ENCODE measurements around the gene NRP2.

Gene NRP2

DNA sequence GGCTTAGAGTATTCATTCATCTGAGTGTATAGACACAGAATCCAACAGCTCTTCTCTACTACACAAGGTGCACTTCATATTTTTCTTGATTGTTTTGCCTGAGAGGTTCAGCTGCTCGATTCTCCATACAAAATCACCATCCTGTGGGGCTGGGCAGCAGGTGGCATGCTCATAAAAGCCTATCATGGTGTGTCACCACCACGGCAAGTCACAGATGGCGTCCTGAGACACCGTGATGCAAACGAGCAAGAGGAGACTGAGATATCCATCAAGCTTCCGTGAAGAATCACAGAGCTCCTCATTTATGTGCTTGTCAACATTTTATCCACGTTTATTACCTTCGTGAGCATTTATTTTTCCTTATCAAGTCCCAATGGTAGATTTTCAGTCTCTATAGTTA, 22.4 kb upstream of the NRP2 start:
- DNase-seq: no peak

DNA sequence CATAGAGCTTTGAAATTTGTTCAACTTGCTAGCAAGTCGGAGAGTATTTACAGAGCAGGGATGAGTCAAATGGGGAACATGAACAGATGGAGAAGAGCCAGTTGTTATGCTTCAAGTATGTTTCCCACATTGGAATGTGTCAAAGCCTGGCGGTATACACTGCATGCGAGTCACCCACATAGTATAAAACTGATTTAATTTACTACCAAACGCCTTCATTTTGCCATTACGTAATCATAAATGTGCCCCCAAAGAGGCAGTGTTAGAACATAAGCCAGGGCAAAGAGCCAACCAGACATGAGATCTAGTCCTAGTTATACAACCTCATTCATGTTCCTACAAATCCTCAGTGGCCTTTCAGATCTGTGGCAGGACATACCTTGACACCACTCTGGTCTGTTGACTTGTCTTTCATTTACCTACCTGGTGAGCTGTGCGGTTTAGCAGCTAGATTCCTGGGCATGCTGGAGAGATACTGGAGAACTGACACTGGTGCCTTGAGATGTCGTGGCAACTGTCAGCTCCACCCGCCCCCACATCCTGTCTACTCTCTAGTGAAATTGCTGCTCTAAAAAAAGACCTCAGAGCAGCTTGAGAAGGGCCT, 21.7 kb upstream of the NRP2 start:
- DNase-seq: peak; percentile 31

DNA sequence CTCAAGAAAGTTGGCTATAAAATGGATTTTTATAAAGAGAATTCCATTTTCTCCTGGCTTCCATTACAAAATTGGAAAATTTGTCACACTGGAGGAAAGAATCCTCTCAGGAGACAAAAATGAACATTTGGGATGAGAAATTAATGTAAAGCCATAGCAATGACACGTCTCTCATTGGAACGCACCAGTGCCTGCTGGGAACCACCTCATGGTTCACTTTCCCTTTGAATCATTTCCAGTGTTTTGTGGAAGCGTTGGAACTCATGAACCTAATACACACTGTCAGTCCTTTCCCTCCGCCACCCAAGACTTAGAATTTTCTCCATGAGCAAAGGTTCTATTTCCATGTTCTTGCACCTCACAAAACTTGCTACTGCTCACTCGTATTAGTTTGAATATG, 21.0 kb upstream of the NRP2 start:
- no peak for DNase-seq

DNA sequence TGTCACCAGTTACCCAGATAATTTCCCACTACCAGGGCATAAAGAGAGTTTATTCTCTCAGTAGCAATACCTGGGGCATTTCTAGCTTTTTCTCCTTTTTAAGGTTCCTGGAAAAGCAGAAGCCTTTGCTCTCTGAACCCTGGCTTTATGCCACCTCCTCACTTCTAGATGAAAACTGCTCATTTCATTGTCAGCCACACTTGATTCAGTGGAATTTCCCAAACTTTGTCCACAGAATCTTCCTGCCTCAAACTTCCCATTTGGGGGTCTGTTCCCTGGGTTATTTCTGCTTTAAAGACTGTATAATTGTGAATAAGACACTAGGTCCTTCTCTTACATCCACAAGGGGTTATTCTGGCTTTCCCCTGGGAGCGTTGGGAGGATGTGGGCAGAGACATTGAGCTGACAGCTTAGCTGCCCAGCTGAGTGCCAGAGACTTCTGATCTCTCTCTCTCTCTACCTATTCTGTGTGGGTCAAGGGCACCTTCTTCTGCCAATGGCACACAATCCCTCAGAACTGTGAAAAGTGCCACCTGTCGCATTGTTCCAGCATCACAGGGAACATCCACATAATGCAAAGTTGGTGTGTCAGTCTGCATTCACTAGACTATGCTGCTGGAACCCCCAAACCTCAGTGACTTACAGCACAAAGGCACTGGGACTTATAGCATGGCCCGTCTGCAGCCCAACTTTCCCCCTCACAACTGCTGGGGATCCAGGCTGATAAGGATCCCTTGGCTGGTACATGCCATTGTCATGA, 19.9 kb upstream of the NRP2 start:
- DNase-seq: no peak

DNA sequence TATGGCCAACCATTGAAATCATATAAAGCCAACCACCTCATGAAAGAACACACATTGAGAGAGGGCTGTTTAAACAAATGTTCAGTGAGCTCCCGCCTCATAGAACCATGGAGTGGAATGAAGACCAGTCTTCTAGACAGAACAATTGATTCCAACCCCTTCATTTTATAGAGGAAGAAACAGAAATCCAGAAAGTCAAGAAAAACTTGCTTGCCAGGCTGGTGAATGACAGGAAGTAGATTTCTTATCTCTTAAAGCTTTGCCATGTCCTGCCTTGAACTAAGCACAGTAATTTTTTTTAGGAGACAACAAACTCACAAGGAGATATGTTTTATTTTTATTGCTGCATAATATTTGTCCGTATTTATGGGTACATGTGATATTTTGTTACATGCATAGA, 16.5 kb upstream of the NRP2 start:
- no peak for DNase-seq

DNA sequence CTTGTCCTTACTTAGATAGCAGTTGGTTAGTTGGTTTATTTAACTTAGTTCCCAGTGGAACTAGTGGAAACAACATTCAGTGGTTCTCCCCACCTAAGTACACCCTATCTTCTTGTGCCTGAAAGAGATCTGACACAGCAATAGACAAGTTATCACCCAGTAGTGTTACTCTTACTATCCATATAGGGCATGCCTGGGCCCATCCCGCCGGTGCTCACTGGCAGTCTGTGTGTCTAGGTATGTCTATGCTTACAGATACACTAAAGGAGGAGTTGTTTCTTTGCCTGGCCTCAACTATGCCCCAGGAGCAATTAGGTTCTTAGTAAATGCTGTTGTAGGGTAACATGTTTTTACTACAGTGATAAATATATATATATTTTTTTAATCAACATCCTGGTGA, 12.0 kb upstream of the NRP2 start:
- DNase-seq: no peak

DNA sequence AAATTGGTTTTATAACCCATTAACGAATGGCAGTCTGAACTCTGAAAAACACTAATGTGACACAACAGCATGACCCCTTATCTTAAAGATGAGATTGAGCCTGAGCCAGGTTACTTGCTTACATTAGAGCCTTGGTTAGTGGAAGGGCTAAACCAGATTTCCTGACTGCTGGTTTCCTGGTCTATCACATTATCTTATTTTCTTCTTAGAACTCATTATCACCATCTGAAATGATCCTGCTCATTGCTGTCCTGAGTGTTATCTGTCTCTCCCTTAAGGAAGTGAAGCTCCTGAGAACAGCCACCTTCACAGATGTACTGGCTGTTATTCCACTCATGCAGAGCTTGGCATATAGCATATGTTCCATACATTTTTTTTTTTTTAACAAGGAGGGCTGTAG, 9.0 kb upstream of the NRP2 start:
- no peak for DNase-seq

DNA sequence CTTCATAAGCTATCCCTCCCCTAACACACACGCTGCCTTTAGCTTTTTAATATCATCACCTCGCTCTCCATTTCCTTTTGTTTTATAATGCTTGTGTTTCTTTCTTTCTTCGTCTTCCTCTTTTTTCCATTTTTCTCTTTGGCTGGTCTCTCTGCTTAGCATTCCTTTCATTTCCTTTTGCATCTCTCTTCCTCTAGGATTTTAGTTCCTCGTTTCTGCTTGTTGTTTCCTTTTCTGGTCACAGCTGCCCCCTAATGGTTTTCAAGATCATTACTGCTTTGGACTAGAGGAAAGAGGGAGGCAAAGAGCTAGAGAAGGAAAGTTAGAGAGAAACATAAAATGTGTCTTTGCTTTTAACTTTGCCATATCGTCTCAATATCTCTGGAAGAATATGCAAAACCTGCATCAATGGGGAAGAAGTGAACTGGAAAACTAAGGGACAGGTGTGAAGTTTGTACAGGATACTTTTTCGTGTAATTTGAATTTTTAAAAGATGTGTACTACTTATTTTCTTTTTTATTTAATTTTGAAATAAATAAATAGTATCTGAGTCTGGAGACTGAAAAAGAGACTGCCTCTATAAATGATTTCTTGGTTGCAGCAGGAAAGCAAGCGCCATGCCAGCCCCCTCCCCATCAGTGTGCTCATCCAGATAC, 6.3 kb upstream of the NRP2 start:
- peak; percentile 24 for DNase-seq

DNA sequence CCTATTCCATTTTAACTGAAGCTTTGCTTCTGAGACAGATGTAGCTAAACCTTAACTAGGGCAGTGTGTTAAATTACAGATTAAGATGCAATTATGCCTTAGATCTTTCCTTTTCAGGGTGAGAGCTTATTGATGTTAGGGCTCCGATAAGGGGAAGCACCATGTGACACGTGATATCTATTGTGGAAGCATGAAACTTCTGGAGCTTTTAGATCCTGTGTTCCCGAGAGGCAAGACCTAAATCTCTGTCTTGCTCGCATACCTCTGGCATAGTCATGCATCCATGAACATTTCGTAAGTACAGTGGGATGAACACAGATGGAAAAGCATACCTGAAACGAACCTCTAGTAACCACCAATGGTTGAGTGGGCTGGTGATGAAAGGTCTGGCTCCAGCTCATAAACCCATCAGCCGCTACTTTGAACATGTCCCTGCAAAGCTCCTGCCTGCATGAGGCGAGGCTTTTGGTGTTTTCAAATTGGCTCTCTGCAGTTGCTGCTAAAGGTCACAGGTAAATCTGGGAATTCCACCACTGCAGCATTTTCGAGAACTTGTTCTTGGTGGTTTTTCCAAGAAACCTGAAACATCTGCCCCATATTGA, 3.7 kb upstream of the NRP2 start:
- no peak for DNase-seq

DNA sequence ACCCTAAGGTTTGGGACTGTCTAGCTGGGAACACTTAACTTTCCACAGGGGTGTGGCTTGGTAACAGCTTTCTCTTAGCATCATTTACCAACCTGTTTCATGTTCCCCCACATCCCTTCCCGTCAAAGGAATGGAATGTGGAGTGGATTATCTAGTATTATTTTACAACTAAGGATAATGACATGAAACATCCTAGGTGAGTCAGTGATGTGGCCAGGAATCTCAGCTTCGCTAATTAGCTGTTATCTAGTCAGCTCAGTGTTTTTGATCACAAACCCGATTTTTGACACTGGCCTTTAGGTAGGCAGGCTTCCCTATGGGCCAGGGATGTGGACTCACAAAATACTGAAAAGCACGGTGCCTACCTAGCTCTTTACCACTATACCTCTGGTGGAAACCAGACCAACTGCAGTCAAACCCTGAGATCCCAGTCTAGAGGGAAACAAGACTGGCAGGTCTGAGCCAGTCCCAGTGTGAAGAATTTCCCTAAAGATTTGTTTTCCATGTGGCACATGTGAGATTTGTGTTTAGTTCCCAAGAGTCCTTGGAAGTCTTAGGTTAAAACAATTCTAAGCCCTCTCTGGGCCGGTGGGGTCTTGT, 2.8 kb upstream of the NRP2 start:
- no peak for DNase-seq

DNA sequence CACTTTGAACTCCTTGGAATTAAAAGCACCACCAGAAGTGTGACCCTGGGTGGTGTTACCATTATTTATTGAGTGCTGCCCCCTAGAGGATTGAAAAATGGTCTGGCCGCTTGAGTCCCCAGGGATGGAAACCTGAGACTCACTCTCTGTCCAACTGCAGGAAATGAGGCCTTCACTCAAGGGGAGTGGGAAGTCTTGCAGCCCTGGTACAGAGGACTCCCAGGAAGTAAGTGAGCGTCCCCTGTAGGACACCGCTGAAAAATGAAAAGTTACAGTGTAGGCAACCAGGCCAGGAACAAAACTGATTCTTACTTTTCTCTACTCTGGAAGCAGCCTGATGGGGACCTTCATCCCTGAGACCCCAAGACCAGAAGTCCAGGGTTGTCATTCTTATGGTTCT, 2.2 kb upstream of the NRP2 start:
- peak; percentile 70 for DNase-seq

DNA sequence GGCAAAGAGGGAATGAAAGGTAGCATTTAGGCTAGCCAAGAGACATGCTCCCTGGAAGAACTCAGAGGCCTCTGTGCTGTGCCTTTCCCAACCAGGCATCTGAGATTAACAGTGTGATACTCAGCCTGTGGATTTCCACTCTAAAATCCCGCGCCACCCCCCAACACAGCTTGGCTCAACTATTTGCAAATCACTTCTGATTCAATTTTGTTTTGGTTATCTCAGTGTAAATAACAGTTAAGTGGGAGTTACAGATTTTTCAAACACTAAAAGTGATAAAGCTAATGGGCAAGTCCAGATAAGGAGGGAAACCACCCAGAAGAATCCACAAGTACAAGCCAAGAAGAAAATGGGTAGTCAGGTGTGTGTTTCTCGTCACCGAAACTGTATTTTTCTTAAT, 1.4 kb upstream of the NRP2 start:
- DNase-seq: no peak

DNA sequence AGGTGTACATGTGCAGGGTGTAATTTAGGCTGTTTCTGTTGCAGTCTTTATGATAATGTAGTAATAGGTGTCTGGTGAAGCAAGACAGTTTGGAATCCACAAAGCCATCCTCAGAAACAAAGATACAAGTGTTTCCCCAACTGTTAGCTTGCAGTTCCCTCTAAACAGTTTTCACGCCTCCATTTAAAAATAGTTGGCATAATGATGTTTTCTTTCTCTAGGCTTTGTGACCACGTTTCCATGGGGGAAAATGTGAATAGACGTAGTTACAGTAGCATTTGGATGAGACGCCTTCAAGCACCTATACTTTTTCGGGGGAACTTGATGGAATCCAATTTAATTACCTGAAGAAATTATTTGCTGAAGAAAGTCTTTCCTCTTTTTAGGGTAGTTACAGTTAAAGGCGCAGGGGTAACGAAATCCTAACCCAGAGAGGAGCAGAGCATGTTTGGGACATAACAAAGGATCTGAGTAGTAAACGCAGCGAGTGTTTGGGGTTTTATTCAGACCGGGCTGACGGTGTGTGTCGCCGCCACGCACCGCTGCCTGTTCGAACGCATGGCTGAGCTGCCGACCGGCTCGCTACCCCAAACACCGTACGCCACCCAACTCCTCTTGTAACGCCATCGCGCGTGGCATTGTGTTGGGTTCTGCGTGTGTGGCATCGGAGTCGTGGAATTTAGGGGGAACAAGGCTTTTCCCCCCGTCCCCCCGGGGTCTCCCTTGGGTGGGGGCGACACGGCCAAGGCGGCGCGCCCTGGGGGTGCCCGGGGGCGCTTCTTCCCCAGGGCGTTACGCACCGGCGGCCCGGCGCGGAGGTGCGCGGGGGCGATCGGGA, 681 bp upstream of the NRP2 start:
- no peak for DNase-seq

DNA sequence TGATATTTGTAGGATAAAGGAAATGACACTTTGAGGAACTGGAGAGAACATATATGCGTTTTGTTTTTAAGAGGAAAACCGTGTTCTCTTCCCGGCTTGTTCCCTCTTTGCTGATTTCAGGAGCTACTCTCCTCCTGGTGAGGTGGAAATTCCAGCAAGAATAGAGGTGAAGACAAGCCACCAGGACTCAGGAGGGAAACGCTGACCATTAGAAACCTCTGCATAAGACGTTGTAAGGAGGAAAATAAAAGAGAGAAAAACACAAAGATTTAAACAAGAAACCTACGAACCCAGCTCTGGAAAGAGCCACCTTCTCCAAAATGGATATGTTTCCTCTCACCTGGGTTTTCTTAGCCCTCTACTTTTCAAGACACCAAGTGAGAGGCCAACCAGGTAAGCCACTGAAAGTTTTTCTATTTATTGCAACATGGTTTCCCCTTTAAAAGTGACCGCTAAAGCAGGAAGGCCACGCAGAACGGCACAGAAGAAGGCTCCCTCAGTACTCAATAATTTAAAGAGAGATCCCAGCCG, 735 bp downstream of the NRP2 start:
- no peak for DNase-seq

DNA sequence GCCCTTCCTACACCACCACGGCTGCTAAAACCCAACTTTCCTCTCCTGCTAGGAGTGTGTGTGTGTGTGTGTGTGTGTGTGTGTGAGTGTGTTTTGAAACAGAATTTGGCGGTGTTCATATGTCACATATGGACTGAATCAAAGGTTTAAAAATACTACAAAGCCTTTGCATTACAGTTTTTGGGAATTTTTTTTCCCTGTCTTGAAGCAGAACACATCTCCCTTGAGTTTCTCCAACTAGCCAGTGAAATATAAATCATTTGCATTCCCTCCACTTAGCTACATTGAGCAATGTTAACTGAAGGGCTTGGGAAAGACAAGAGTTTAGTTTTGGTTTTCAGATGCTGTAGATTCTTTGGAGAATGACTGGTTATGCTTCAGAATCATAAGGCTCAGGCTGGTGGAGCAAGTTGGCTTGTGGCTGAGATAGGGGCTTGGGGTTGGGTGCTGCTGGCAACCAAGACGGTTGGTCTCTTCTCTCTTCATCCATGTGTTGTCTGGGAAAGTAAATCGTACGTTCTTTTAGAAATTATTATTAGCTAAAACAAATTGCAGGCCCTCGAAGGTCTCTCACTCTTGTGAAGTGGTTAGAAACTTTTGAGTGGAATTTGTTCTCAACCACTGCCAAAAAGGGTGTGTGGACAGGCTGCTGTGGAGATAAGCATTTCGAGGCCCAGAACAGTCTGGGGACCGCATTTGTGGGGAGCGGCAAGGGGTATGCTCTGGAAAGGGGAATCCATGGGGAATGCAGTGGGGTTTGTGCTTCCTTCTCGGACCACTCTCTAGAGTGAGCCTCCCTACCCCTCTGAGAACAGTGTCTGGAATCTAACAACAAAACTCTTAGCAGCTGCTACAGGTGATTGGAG, 1.4 kb downstream of the NRP2 start:
- DNase-seq: no peak

DNA sequence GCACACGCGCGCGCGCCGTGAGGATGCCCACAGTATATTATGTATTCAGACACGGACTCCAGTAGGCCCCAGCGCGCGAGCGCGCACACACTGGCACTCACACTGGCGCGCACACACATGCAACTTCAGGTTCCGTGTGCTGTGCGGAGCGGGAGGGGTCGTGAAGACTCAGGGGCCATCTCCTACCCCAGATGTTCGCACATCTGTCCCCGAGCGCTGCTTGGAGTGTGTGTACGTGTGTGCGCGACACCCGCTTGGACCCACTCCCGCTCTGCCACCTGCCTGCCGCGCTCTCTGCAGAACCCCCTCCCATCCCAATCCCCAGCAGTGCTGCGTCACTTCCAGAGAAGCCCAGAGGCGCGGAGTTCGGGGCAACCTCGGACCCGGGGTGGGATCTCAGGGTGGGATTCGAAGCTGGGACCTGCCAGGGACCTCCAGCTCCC, 2.6 kb downstream of the NRP2 start:
- DNase-seq: no peak

DNA sequence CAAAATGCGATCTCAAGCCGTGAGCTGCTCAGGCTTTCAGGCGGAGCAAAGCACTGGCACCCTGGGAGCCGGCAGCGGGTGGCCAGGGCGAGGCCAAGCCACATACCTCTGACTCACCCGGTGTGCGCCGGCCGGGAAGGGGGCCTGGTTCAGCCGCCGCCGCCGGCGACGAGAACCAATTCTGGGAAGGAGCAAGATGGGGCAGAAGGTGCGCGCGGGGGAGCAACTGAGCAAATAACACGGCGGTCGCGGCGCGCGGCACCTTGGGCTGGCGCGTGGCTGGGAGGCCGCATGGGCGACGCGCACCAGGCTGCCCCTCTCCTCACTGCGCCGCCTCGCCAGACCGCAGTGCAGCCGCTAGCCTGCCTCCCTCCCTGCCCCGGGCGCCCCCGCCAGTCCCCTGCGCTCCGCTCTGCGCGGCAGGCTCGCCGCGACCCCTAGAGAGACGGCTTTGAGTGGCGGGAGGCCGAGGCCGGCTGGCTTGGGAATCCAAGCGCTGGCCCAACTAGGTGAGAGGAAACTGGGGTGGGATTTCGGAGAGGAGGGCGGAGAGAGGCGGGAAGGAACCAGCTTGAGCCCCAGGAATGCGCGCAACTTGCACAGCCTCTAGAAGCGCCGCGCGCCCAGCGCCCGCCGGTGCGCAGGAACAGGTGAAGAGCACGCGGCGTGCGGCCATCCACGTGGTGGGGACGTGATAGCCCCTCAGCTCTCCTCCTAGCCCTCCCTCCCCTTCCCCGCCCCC, 3.2 kb downstream of the NRP2 start:
- DNase-seq: peak; percentile 21

DNA sequence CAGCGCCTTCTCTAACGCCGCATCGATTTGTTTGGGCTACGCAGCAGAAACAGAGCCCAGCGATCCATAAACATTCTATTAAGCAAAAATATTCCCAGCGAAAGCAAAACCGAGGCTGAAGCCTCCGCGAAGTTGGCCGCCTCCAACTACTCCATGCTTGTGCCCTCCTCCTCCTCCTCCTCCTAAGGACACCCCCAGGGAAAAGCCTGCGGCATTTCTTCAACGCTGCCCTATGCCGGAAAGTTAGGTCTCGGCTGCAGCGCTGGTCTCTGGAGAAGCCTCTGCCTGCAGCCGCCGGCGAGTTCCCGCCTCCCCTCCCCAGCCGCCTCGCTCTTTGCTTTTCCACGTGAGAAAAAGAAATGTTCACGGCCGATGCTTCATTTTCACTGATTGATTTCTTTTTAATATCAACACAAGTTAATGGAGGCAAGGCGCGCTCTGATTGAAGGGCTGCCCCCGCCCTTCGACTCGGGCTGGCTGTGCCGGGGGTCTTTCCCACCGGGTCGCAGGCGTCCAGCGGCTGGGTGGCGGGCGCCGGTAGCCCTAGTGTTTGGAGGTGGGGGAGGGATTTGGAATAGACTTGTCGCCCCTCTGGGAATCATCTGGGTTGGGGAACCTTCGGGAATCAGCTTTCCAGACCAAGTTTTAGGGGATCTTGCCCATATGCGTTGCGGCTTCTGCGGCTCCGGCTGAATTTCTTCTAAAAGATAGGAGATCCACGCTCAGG, 3.9 kb downstream of the NRP2 start:
- peak; percentile 9 for DNase-seq

DNA sequence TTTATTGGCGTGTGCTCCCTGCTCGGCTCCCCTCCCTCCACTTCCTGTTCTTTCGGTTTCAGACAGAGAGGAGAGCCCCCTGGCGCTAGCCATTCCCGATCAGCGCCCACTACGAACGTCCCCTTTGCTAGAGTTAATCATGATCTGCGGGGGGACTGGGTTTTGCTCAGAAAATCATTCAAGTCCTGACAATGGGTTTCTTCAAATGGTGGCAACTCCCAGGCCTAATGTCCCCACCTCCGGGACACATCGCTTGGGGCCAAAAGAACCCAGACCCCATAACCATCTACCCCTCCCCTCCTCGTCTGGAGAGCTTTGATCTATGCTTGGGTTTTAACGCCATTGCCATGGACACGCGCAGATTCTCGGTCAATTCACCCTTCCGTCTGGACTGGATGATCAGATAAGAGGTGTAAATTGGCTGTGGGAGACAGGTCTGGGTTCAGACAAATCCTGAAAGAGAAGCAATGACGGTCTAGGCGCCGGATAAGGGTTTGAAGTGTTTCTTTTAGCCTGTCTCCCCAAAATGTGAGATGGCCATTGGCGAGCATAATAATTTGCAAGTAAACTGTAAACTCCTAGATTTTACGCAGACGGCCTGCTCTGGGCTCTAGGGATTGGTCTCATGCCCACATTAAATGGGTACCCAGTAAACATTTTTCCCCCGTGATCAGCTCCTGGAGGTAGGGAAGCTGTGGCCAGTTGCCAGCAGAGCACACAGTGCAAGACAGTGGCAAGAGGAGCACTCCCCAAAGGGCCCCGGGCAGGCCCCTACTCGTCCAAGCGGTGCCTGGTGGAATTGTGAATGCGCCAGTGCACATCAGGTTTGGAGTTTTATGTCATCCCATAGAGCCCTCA, 4.7 kb downstream of the NRP2 start:
- no peak for DNase-seq

Measured in activated CD4-positive, alpha-beta T cell treated with anti-CD3 and anti-CD28 coated beads, Interleukin-10, Interleukin-2, amounts not matched to agents 100 ng/mL and 50 ng/mL, durations not matched to agents 16 hours and 8 hours (primary cell).